K562 (cell line): ENCODE results near the gene GALR3. TPM values are rescaled to one million over a fixed set of nuclear protein-coding genes. Genes with fewer than 3 reads are reported as not detected.

ENCODE experiments used
- ATAC-seq: fragments of 200-7000 bp; cut with Tn5 transposase; 3 replicates; pipeline ENCODE4 v1.9.1; 2020; ENCODE audit warnings: moderate library complexity
- BruUV-seq: library from RNA; stranded (reverse); fragments of 400-500 nt; replicated peaks from 2 replicates; lab custom pipeline; 2021; lab: Mats Ljungman, UMichigan
- CTCF ChIA-PET: fragments of 300-600 bp; formaldehyde crosslinking; extraction: SDS; loops from one replicate; lab custom pipeline; 2021; ENCODE audit warnings: low intra/inter-chr PET ratio; lab: Yijun Ruan, JAX
- POLR2A ChIA-PET: fragments of 300-600, 350-650 bp; sonication (Branson Sonifier 250); formaldehyde crosslinking; extraction: SDS; loops from one replicate; lab custom pipeline; 2021; ENCODE audit warnings: antibody characterized with exemption, inconsistent platforms; lab: Yijun Ruan, JAX
- DNase-seq, 4 experiments: peaks; one replicate each; pipeline versions ENCODE4 v3.0.0 to v3.0.0-alpha.2; 2011 to 2018; ENCODE audit warnings: low spot score in 3 of 4, mixed read lengths in 3 of 4; ENCODE audit errors: extremely low read depth in 1 of 4
- FAIRE-seq: peaks from 2 replicates; lab custom pipeline; 2011; peaks lifted over from hg19 to GRCh38; lab: Jason Lieb, UNC
- H2AFZ ChIP-seq: 2 replicates; pipeline ENCODE4 v1.6.0; 2011; ENCODE audit warnings: low read depth, low read length, control low read depth, inconsistent platforms
- H3K27ac ChIP-seq: fragments of 200-600 bp; 3 replicates; pipeline ENCODE4 v1.8.0; 2011; ENCODE audit warnings: low read depth, mild to moderate bottlenecking, control low read depth, inconsistent platforms, low read length, moderate library complexity, mixed read lengths; ENCODE audit errors: extremely low read depth
- H3K27me3 ChIP-seq, 2 experiments: fragments of 300-600 bp in 1 of 2; 2 replicates in 1 of 2; 3 replicates in 1 of 2; pipeline versions ENCODE4 v1.6.0 to v1.8.0; 2011; ENCODE audit warnings: inconsistent platforms in 2 of 2, low read length in 2 of 2, mild to moderate bottlenecking in 1 of 2, mixed read lengths in 1 of 2, moderate library complexity in 1 of 2; ENCODE audit not compliant: control insufficient read depth in 2 of 2, insufficient read depth in 2 of 2
- H3K36me3 ChIP-seq: fragments of 300-600 bp; 3 replicates; pipeline ENCODE4 v1.8.0; 2011; ENCODE audit warnings: mild to moderate bottlenecking, low read length, inconsistent platforms; ENCODE audit not compliant: control insufficient read depth, insufficient read depth
- H3K4me1 ChIP-seq, 2 experiments: fragments of 200-600 bp in 1 of 2; replicated peaks in 1 of 2; 2 replicates in 1 of 2; 3 replicates in 1 of 2; pipeline versions ENCODE4 v1.5.1 to v1.8.0; 2011; ENCODE audit warnings: inconsistent platforms in 2 of 2, low read length in 2 of 2, mild to moderate bottlenecking in 1 of 2, mixed read lengths in 1 of 2, moderate library complexity in 1 of 2; ENCODE audit not compliant: control insufficient read depth in 2 of 2, insufficient read depth in 2 of 2
- H3K4me2 ChIP-seq: 2 replicates; pipeline ENCODE4 v1.6.1; 2011; ENCODE audit warnings: low read length, control low read depth, inconsistent platforms, mixed read lengths; ENCODE audit not compliant: insufficient read depth
- H3K4me3 ChIP-seq: fragments of 200-600 bp; sonication (generic), shearing (Covaris generic); 2 replicates; pipeline ENCODE4 v1.5.1; 2016; ENCODE audit warnings: control low read depth, inconsistent platforms
- H3K79me2 ChIP-seq: fragments of 200-600 bp; 3 replicates; pipeline ENCODE4 v1.8.0; 2011; ENCODE audit warnings: low read length, inconsistent platforms; ENCODE audit not compliant: control insufficient read depth, insufficient read depth
- H3K9ac ChIP-seq, 2 experiments: 2 replicates each; pipeline versions ENCODE4 v1.6.0 to v1.6.1; 2011; ENCODE audit warnings: low read depth in 2 of 2, low read length in 2 of 2, control low read depth in 1 of 2, inconsistent platforms in 1 of 2, mild to moderate bottlenecking in 1 of 2, mixed read lengths in 1 of 2; ENCODE audit not compliant: insufficient read depth in 1 of 2
- H3K9me1 ChIP-seq: one replicate; pipeline ENCODE4 v1.6.0; 2011; ENCODE audit warnings: inconsistent platforms, mild to moderate bottlenecking, low read length, moderate library complexity; ENCODE audit not compliant: control insufficient read depth, insufficient read depth
- H3K9me3 ChIP-seq: replicated peaks from 2 replicates; pipeline ENCODE4 v1.5.1; 2011; ENCODE audit warnings: low read depth, low read length, inconsistent platforms; ENCODE audit not compliant: control insufficient read depth, insufficient read depth
- H4K20me1 ChIP-seq: replicated peaks from 2 replicates; pipeline ENCODE4 v1.6.1; 2011; ENCODE audit warnings: low read length, inconsistent platforms, mixed read lengths; ENCODE audit not compliant: control insufficient read depth, insufficient read depth
- CEBPG ChIP-seq, 3 experiments: fragments of 200-800 bp in 1 of 3; sonication (Bioruptor generic) in 1 of 3; sonication (generic) in 1 of 3; formaldehyde crosslinking in 1 of 3; IDR thresholded peaks in 2 of 3; conservative IDR thresholded peaks in 1 of 3; 2 replicates each; pipeline versions ENCODE4 v1.6.1 to v1.8.0; 2016 to 2022; ENCODE audit warnings: missing compliant biosample characterization in 2 of 3, missing genetic modification characterization in 2 of 3, mild to moderate bottlenecking in 1 of 3, missing genetic modification reagents in 1 of 3
- DNMT1 ChIP-seq: fragments of 450-650 bp; IDR thresholded peaks from 2 replicates; pipeline ENCODE4 v1.6.1; 2016; ENCODE audit warnings: antibody characterized with exemption, mild to moderate bottlenecking
- FIP1L1 ChIP-seq: fragments of 200-400 bp; formaldehyde crosslinking; IDR thresholded peaks from 2 replicates; pipeline ENCODE4 v1.6.1; 2018; ENCODE audit warnings: mild to moderate bottlenecking, low read depth, low read length; ENCODE audit not compliant: poor library complexity, severe bottlenecking
- LEF1 ChIP-seq: fragments of 450-650 bp; IDR thresholded peaks from 2 replicates; pipeline ENCODE4 v1.6.1; 2016; ENCODE audit warnings: mild to moderate bottlenecking
- ZNF217 ChIP-seq: sonication (generic); formaldehyde crosslinking; IDR thresholded peaks from 2 replicates; pipeline ENCODE4 v1.8.0; 2022; ENCODE audit warnings: mild to moderate bottlenecking, missing genetic modification reagents
- WGBS: fragments of 100-300 bp; shearing (Covaris generic); methylation state at CpG from one replicate; pipeline ENCODE4 v1.1.6; 2016; ENCODE audit warnings: low coverage, mixed read lengths; ENCODE audit not compliant: insufficient coverage; ENCODE audit errors: missing lambda C conversion rate; 5-methylcytosine and 5-hydroxymethylcytosine counted together
- in situ Hi-C: fragments of 300-500 bp; cut with MboI; formaldehyde crosslinking; loops from 4 replicates; pipeline ENCODE4 v1.15.0; 2018; ENCODE audit warnings: inconsistent platforms, mixed read lengths
- intact Hi-C: fragments of 100-400 bp; cut with micrococcal nuclease; formaldehyde crosslinking; loops from 2 replicates; pipeline ENCODE4 v1.14.2; 2022
- polyA plus RNA-seq, 8 experiments: library from polyadenylated mRNA; depleted of rRNA in 4 of 8; stranded (reverse) in 5 of 8; unstranded in 3 of 8; fragments of >200 nt; fragmentation: Nextera tagmentation in 2 of 8; fragmentation: Illumina TruSeq in 1 of 8; extraction: Ambion mirVana in 2 of 8; extraction: Trizol in 1 of 8; gene quantifications; 2 replicates each; pipeline versions ENCODE4 v1.2.1 to v1.2.3, GENCODE V29; 2011 to 2014; ENCODE audit warnings: inconsistent platforms in 1 of 8, missing spikeins in 1 of 8
- total RNA-seq, 7 experiments: library from RNA; depleted of rRNA in 6 of 7; stranded (reverse); fragments of >200 nt in 6 of 7; fragmentation: Illumina TruSeq in 2 of 7; extraction: Trizol in 2 of 7; gene quantifications; 2 replicates each; pipeline versions ENCODE4 v1.2.1 to v1.2.3, GENCODE V29; 2011 to 2021; ENCODE audit warnings: low replicate concordance in 1 of 7

Gene GALR3
- total and polyA plus RNA-seq, 9 of the 15 experiments (the other 6 are each of a cell fraction or from before 2014, with no cell fraction given) = 0.13 TPM; not detected in 8

- H3K4me3 ChIP-seq = no peak overlapping the region
- H4K20me1 ChIP-seq = no peaks in the 10 kb centered on the region
- no peak overlapping the region for H3K4me2 ChIP-seq
- no peaks in the 10 kb centered on the region for H3K9me1 ChIP-seq
- H3K9me3 ChIP-seq = no peaks in the 10 kb centered on the region
- TF ChIP-seq FIP1L1 = no peak
- no peak for TF ChIP-seq ZNF217
- no peak for TF ChIP-seq DNMT1
- no peak for TF ChIP-seq CEBPG (CRISPR knock-in tag; IDR thresholded peaks at IDR 0.05)
- no peak for TF ChIP-seq CEBPG (tag; conservative IDR thresholded peaks at IDR 0.05 in 1 of 2, IDR thresholded peaks at IDR 0.05 in 1 of 2)
- no peak for TF ChIP-seq LEF1
- no peak overlapping the region for H3K27ac ChIP-seq
- peaks cover 0 to 8% of the 10 kb centered on the region in 2 experiments; a peak in 3 of 5 replicates for H3K4me1 ChIP-seq
- POLR2A ChIA-PET = interaction anchor here (1.0 to 1.1 kb wide), 2 partner anchors 8 kb away, joined by 4 to 7 read pairs; no protein-coding TSS in a partner anchor
- CTCF ChIA-PET = no interaction called here
- intact Hi-C loops = no loop called here
- H3K9ac ChIP-seq = no peak overlapping the region
- BruUV-seq = no TSS peak
- FAIRE-seq = no peak
- H3K36me3 ChIP-seq = peaks cover 25% of the 10 kb centered on the region; the same call in 1 of the 3 replicates
- WGBS = 84% methylated on average over 5 of the region's 9 CpGs
- H3K27me3 ChIP-seq = no peaks in the 10 kb centered on the region
- ATAC-seq = no peak
- in situ Hi-C loops = no loop called here
- no peaks in the 10 kb centered on the region for H3K79me2 ChIP-seq
- no peak overlapping the region for H2AFZ ChIP-seq
- DNase-seq = no peak
Measured at GRCh38 chr22:37827056-37827455, 3.9 kb downstream of the GALR3 start.
